ENCODE measurements around the gene CXCL5. TPM values are rescaled to one million over a fixed set of nuclear protein-coding genes. Genes with fewer than 3 reads are reported as not detected.
"Not testable (repeated sequence)": the region's sequence is repeated elsewhere in the genome, so short reads cannot be mapped to it uniquely, and the experiment has no call there.

CXCL5 gene
- total RNA-seq, 1 donor: not detected

DNA sequence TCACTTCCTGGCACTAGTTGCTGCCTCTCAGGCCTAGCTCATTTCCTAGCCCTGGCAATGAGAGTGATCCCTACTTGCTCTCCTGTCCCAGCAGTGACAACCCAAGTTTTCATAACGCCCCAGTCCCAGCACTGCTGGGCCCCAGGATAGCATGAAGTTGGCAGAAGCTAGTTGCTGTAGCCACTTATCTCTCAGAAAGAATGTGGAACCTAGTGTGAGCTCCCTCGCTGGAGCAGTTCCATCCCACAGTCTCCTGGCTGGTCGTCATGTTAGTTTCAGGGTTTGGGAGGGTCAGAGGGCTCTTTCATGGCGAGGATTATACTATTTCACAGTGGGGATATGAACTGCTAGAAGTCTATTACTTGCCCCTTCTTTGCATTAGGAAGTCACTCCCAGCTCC, 21.8 kb downstream of the CXCL5 start:
- DNase-seq (ENCODE audit: low read depth in 2 of 3, low spot score in 2 of 3): no peak

DNA sequence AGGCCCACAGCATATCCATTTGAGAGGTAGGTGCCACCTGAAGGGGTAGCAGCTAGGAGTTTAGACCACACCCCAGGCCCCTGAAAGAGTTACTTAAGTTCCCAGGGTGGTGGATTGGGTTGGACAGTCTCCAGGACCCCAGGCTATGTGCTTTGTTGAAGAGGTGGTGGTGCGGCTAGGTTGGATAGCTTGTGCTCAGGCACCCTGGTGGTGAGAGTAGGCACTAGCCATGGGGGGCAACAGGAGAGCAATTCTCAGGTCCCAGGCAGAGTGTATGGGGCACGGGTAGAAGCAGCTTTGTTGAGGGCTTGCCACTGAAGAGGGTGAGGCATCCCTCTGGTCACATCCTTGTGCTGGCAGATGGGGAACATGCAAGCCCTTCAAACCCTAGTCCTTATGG, 22.3 kb downstream of the CXCL5 start:
- DNase-seq (ENCODE audit: low read depth in 2 of 3, low spot score in 2 of 3): no peak

DNA sequence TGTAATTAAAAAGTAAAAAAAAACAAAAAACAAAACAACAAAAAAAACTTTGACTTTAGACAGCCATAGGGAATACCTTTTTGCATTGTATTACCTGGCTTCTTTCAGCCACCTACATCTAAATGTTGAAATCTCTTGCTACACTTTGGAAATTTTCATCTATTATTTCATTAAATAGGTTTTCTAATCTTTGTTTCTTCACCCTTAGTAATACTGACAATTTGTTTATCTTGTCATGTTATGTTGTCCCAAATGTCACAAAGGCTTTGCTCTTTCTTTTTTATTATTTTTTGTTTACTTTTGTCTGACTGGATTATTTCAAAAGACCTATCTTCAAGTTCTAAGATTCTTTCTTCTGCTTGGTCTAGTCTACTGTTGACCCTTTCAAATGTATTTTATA, 24.1 kb downstream of the CXCL5 start:
- no peak for DNase-seq (ENCODE audit: low read depth in 2 of 3, low spot score in 2 of 3)

DNA sequence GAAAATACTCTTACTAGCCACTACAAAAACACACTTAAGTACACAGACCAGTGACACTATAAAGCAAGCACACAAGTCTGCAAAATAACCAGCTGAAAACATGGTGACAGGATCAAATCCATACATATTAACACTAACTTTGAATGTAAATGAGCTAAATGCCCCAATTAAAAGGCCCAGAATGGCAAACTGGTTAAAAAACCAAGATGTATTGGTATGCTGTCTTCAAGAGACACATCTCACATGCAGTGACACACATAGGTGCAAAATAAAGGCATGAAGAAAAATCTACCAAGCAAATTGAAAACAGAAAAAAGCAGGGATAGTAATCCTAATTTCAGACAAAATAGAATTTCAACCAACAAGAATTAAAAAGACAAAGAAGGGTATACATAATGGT, 27.5 kb downstream of the CXCL5 start:
- peak in 1 of 3 donors; percentile 5 for DNase-seq (ENCODE audit: low read depth in 2 of 3, low spot score in 2 of 3)

DNA sequence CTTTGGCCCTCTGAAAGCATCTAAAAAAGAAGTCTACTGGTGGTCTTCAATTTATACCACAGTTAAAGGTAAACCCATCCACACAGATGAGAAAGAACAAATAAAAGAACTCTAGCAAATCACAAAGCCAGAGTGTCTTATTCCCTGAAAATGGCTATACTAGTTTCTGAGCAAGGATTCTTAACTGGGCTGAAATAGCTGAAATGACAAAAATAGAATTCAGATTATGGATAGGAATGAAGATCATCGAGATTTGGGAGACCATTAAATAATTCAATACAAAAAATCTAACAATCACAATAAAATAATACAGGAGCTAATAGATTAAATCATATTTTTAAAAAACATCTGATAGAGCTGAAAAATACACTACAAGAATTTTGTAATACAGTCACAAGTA, 28.5 kb downstream of the CXCL5 start:
- no peak for DNase-seq (ENCODE audit: low read depth in 2 of 3, low spot score in 2 of 3)

DNA sequence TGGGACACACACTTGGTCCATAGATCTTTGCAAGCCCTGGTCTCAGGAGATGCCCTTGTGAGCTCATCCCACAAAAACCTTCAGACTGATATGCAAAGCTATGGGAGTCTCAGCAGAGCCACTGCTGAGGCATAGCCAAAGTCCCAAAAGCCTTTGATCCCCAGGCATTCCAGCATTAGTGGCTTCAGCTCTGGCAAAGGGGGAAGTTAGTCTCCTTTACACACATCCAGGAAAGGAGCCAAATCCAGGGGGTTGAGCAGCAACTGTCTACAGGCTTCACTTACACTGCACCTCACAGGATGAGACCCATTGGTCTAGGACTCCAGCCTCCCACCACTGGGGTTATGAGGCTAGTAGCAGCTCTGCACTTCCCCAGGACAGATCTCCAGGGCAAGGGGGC, 30.6 kb downstream of the CXCL5 start:
- DNase-seq (ENCODE audit: low read depth in 2 of 3, low spot score in 2 of 3): no peak

DNA sequence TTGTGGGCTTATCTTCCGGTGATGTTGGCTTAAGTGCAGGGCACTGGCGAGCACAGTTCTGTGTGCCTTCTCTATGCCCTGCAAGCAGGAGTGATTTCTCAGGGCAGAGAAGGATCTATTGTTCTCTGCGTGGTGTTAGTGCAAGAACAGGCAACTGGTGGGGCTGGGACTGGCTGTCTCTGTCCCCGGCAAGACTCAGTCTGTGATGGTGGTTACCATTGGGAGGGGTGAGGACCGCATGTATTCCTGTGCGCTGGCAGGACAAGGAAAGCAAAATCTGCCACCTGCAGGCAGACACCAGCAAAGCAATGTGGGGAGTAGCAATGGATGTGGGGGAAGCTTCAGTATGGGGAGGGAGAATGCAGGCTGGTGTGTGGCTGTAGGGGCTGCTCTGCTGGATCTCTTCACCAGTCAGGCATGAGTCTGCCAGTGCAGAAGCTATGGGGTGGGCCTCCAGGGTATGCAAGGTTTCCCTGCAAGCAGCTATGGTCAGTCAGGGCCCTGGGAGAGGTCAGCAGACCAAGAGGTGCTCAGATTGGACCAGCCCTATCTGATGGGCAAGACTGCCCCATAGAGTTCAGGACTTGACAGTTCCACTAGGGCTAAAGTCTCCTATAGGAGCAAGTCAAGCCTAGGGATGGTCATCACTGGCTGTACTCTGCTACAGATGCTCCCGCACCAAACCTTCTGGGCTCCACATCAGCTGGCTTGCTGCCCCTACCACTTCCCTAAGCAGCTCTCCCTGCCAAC, 33.4 kb downstream of the CXCL5 start:
- DNase-seq (ENCODE audit: low read depth in 2 of 3, low spot score in 2 of 3): no peak

DNA sequence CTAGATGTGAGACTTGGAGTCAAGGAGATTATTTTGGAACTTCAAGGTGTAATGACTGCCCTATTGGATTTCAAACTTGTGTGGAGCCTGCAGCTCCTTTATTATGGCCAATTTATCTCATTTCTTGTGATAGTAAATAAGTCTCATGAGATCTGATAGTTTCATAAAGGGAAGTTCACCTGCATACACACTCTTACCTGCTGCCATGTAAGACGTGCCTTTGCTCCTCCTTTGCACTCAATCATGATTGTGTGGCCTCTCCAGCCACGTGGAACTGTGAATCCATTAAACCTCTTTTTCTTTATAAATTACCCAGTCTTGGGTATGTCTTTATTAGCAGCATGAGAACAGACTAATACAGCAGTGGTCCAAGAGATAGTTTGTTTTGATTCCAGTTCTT, 35.8 kb downstream of the CXCL5 start:
- DNase-seq (ENCODE audit: low read depth in 2 of 3, low spot score in 2 of 3): no peak

DNA sequence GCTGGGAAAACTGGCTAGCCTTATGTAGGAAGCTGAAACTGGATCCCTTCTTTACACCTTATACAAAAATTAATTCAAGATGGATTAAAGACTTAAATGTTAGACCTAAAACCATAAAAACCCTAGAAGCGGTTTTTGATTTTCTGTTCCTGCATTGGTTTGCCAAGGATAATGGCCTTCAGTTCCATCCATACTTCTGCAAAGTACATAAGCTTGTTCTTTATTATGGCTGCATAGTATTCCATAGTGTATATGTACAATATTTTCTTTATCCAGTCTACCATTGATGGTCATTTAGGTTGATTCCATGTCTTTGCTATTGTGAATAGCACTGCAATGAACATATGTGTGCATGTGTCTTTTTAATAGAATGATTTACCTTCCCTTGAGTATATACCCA, 39.4 kb downstream of the CXCL5 start:
- not testable (repeated sequence) for DNase-seq (ENCODE audit: low read depth in 2 of 3, low spot score in 2 of 3)

DNA sequence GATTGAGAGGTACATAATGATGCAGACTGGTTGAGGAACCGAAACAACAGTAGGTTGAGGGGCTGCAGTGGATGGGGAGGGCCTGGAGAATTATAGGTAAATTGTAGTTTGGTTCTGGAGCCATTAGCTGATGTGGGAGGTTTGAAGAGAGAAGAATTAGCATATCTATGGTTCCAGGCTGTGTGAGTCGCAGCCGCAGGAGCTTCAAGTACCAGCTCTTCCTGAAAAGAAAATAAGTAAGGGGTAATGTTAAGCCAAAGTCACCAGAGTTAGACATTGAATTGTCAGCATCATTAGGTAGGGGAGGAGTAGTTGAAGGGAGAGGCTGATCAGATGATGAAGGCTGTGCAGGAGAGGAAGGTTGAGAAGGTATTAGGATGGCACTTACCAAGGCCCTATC, 46.1 kb downstream of the CXCL5 start:
- no peak for DNase-seq (ENCODE audit: low read depth in 2 of 3, low spot score in 2 of 3)

DNA sequence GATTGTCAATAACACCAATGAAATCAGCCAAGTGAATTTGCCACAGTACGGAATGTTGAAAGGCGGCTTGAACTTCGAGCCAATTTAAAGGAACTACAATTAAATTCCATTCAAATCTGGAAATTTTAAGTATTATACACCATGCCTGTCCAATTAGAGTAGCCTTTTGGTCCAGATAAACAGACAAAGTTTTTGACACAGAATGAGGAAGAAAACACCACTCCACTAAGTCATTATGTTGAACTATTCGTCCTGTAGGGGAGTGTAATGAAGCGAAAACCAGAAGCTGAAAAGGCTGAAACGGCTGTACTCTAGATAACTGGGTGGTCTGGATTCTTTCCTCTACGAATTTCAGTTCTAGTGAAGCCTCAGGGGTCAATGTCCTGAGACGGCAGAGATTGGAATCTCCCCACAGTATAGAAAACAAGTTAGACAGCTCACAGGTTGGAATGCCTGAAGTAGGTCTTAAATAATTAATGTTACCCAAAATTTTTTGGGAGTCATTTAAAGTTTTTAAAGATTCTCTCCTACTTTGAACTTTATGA, 48.0 kb downstream of the CXCL5 start:
- not testable (repeated sequence) for DNase-seq (ENCODE audit: low read depth in 2 of 3, low spot score in 2 of 3)

DNA sequence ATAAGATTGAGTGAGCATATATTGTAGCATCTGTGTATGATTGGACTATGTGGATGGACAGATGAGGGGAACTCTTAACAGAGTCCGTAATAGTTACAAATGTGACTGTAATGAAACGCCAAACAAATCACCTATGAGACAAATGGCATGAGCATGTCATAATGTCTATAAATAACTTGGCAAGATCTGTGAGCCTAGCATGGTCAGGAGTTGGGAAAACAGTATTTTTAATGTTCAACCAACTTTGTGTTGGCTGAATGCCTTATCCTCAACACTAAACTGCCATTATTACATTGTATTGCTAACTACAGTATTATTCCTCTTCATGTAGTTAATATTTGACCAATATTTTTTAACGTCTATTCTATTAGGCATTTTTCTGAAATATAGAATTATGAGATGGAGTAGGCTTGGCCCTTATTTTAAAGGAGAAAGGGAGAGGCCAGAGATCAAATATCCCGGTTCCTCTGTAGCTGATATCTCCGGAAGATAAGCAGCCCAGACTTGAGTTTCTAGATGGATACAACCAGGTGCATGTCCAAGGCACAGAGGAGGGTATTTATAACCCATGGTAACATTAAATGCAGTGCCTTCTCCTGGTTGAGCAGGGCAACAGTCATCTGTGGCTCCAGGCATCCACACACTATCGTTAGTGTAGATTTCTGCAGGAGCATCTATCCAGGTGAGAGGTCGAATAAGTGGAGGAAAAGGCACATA, 49.3 kb downstream of the CXCL5 start:
- DNase-seq (ENCODE audit: low read depth in 2 of 3, low spot score in 2 of 3): no peak

DNA sequence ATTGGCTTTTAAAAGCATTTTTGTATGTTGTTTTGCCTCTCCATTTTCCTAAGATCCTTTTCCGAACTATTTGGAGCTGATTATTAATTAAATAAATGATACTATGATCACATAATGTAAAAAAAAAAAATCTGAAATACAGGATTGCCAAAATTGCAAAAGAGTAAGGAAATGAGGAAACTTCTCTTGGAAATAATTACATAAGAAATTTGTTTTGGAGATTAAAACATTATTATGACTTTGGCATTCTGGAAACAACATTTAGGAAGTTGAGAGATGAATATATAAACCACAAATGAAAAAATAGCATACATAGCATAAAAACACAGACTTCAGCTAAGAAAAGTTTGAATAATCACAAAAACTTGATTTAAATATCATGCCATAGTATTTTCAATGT, 50.2 kb downstream of the CXCL5 start:
- DNase-seq (ENCODE audit: low read depth in 2 of 3, low spot score in 2 of 3): no peak

DNA sequence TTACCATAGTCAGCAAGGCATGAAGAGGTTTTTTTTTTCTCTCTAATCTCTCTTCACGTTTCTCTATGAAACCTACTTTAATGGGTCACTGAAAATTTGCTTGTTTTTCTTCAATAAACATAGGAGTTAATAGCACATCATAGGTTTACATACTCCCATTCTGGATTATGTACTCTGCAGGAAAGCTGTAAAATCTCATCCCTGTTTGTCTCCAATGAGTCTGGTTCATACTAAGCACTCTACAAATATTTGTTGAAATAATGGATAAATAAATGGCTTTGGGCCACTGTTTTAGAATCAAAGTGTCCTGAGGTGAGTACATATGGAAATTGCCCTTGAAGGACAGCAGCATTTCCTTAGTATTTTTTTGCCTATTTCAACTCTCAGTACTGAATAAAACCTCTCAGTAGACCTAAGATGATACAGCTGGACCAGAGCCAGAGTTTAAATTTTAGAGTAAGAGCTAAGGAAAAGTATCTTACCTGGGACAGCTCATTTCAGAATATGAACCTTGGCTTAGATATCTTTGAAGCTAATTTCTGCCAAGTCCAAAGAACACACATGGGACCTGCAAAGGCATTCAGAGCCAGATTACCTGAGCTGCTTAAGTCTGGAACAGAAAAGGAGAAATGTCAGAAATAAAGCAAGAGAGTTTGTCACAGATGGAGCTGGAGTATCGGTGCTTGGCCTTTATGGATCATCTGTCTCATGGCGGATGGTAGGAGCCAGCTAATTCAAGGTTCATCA, 51.1 kb downstream of the CXCL5 start:
- no peak for DNase-seq (ENCODE audit: low read depth in 2 of 3, low spot score in 2 of 3)

DNA sequence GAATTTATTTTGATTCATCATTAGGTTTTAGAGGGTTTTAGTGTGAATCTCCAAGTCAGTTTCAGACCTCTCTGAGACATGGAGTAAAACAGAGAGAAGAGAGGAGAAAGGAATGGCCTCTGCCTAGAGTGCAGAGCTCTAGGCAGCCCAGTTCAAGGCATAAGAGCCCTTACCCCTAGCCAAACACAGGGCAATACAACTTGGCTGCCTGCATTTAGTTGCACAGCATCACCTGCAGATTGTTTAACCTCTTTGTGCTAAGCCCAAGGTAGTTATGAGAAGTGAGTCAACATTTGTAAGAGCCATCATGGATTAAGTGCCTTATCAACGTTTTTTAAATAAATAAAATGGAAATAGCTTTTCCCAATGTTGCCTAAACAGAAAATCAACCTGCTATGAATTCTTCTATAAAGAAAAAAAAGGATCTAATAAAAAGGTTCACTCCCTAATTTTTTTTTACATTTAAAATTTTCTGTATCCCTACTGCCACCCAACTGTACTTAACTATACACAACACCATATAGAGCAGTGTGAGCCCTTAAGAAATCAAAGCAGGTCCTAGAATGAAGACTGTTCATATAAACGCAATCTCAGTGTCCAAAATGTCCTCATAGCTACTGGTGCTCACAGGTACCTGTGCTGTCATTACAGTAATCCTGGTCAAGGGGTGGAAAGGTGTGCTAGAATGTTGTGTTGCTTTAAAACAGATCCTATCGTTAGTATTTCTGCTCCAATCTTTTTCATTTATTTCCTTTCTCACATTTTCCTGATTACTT, 52.6 kb downstream of the CXCL5 start:
- DNase-seq (ENCODE audit: low read depth in 2 of 3, low spot score in 2 of 3): no peak

Small RNA genes within 50 kb of the gene (small RNA-seq; reads per million reads assigned to genes)
- gene RN7SL218P: not detected

Other genes with a start within 250 kb of the CXCL5 start
- gene CXCL6, start 162.0 kb downstream of the CXCL5 start, total RNA-seq: under 0.01 TPM
- 1.1 TPM for gene PF4V1, start 145.4 kb downstream of the CXCL5 start, total RNA-seq
- 0.27 TPM for gene CXCL1, start 129.3 kb downstream of the CXCL5 start, total RNA-seq
- 10.5 TPM for gene PF4, start 16.6 kb downstream of the CXCL5 start, total RNA-seq
- 17.8 TPM for gene PPBP, start 10.5 kb downstream of the CXCL5 start, total RNA-seq
- 5.7 TPM for gene CXCL3, start 40.0 kb upstream of the CXCL5 start, total RNA-seq
- 34.7 TPM for gene CXCL2, start 100.5 kb upstream of the CXCL5 start, total RNA-seq
- gene MTHFD2L, start 159.4 kb upstream of the CXCL5 start, total RNA-seq: 15.6 TPM

Measured in hematopoietic multipotent progenitor cell (in vitro differentiated cells).